SK-N-SH (cell line): Measurements from ENCODE around the gene ZCCHC2.

Experiments used
- CTCF ChIP-seq: fragments of 200-600 bp; sonication (generic); IDR thresholded peaks from 2 replicates; pipeline ENCODE4 v1.6.1; 2017; ENCODE audit warnings: antibody characterized with exemption, mild to moderate bottlenecking, moderate library complexity
- EZH2phosphoT487 ChIP-seq: fragments of 200-600 bp; sonication (generic); IDR thresholded peaks from 2 replicates; pipeline ENCODE4 v1.6.1; 2017; ENCODE audit warnings: low read depth, mixed run types, mild to moderate bottlenecking, antibody characterized with exemption, moderate library complexity, borderline replicate concordance
- MXI1 ChIP-seq: IDR thresholded peaks from 2 replicates; pipeline ENCODE4 v1.6.1; 2012; ENCODE audit warnings: mild to moderate bottlenecking, low read depth, low read length, improper control_type of control experiment
- POLR2AphosphoS5 ChIP-seq: IDR thresholded peaks from 2 replicates; pipeline ENCODE4 v1.6.1; 2012; ENCODE audit warnings: low read depth, low read length
- TEAD4 ChIP-seq: IDR thresholded peaks from 2 replicates; pipeline ENCODE4 v1.4.0; 2012; ENCODE audit warnings: mild to moderate bottlenecking, borderline replicate concordance; ENCODE audit not compliant: insufficient read depth

GRCh38 chr18:62569081-62569655 lies 46.3 kb downstream of the ZCCHC2 start:
- TF ChIP-seq CTCF (no peak), POLR2AphosphoS5 (no peak), EZH2phosphoT487 (no peak), MXI1 (no peak), TEAD4 (no peak)
